ENCODE data around the gene YTHDF1.

GRCh38 chr20:63260521-63260920, 44.6 kb upstream of the YTHDF1 start:
- TF ChIP-seq CTCF (conservative IDR thresholded peaks at IDR 0.05) = no peak
- no peak for TF ChIP-seq EZH2 (IDR thresholded peaks at IDR 0.05; ENCODE audit: low read depth)
